Mucosa of descending colon (tissue), 3 donors: ENCODE results near the gene MAP3K9. TPM values are rescaled to one million over a fixed set of nuclear protein-coding genes. Genes with fewer than 3 reads are reported as not detected.

Experiments used
- ATAC-seq: fragments of 200-7000 bp; cut with Tn5 transposase; one replicate; pipeline ENCODE4 v1.9.1; 2020; ENCODE audit warnings: mild to moderate bottlenecking, moderate library complexity
- DNase-seq, 3 donors: peaks; one replicate each; pipeline ENCODE4 v3.0.0-alpha.2; 2020
- H3K36me3 ChIP-seq: fragments of 200-600 bp; one replicate; pipeline ENCODE4 v1.8.0; 2021; ENCODE audit warnings: low read depth, mild to moderate bottlenecking
- H3K4me1 ChIP-seq: fragments of 200-600 bp; one replicate; pipeline ENCODE4 v1.8.0; 2021; ENCODE audit warnings: low read depth, mild to moderate bottlenecking
- H3K4me3 ChIP-seq: fragments of 200-600 bp; one replicate; pipeline ENCODE4 v1.8.0; 2021; ENCODE audit warnings: mild to moderate bottlenecking
- H3K9me3 ChIP-seq: fragments of 200-600 bp; one replicate; pipeline ENCODE4 v1.8.0; 2021; ENCODE audit warnings: mild to moderate bottlenecking
- CTCF ChIP-seq: fragments of 200-600 bp; IDR thresholded peaks from one replicate; pipeline ENCODE4 v1.8.0; 2022; ENCODE audit warnings: antibody characterized with exemption, mild to moderate bottlenecking
- intact Hi-C, 2 donors: fragments of 100-400 bp; cut with DNase I in 1 of 2; cut with micrococcal nuclease in 1 of 2; formaldehyde crosslinking; loops; one replicate each; pipeline versions ENCODE4 v1.11.0 to v1.11.1; 2022; cut with DNase I, micrococcal nuclease
- total RNA-seq, 3 donors: library from RNA; stranded (reverse); fragmentation: NEBNext Ultra II Directional in 2 of 3; extraction: Animal tissue kit (Norgen Biotek cat#: 25700) in 2 of 3; gene quantifications; one replicate each; pipeline versions ENCODE4 v1.2.1 to v1.2.4, GENCODE V29; 2021 to 2023
- donor health status: DM: no; HTN: no; CAD: no; lungs with moderate emphysema.
- donor health status: DM: no; HTN: no; CAD: no.
- donor health status: DM: no; HTN: yes; CAD: no.

The MAP3K9 gene
- total RNA-seq, 3 donors from 2014 or later = 5.7 to 9.3 (median 8.8) TPM

DNA sequence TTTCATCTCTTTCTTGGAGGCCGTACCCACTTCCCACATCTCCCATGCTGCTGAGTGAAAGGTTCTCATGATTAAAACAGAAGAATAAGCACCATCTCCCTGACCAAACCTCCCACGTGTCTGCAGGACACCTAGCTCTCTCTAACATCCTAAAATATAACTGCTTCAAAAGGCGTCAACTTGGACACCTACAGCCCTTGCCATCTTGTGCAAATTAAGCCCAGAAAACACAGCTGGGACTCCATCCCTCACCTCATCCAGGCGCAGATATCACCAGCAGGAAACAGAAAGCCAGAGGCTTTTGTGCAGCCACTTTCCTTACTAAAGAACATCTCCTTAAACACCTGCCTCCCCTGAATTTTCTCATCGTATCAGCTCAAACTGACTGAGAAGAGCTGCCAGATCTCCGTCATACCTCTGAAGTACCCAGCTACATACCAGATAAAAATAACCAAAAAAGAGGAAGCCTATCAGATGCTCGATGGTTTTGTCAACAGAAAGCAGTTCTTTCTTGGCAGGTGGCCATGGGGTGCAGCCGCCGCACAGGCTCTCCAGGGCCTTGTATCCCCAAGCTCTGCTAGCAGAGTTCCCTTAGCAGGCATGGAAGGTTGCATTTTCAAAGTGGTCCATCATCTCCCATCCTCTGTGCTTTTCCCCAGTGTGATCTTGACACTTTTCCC is 28.8 kb downstream of the MAP3K9 start:
- peak; percentile 60 for ATAC-seq
- Histone ChIP-seq H3K4me3 (no peak overlapping the region), H3K4me1 (no peaks in the 10 kb centered on the region), H3K9me3 (no peaks in the 10 kb centered on the region), H3K36me3 (no peaks in the 10 kb centered on the region)
- no peak for TF ChIP-seq CTCF
- DNase-seq = peak; percentile 38 to 59 (median 40)
- intact Hi-C loops = no loop called here

DNA sequence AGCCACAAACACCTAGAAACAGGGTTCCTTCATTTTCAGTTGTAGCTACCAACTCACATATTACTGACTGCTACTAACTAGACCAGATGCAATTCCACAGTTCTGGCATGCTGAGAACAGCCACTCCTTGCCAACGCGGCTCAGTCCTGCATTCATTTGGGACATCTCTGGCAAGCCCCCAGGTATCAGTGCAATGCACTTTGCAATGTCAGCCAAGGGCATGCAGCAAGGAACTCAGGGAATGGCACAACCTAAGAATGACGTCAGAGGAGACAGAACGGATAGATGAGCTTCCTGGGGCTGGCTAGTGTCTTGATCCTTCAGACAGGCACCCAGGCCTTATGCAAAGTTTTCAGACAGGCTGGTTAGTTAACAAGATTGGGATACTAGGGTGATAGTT is 29.6 kb downstream of the MAP3K9 start:
- TF ChIP-seq CTCF = no peak
- DNase-seq (no peak), ATAC-seq (no peak)
- Histone ChIP-seq H3K36me3 (no peaks in the 10 kb centered on the region), H3K4me1 (no peaks in the 10 kb centered on the region), H3K9me3 (no peaks in the 10 kb centered on the region), H3K4me3 (no peak overlapping the region)
- intact Hi-C loops = no loop called here

DNA sequence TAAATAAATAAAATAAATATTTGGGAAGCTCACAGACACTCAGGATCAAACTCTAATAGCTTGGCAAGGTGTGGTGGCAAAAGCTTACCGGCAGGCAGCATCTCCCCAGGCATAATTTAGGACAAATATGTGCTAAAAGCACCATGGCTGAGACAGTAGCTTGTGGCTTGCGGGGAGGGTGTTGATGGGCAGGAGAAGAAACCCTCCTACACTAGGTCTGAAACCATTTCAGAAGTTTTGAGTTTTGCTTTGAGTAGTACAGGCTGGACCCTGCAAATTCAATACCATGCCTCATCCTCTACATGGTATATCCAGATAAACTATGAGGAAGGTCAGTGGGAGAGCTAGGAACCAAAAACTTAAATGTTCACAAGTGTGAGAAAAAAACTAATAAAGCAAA is 33.1 kb downstream of the MAP3K9 start:
- Histone ChIP-seq H3K4me3 (no peak overlapping the region), H3K36me3 (no peaks in the 10 kb centered on the region), H3K9me3 (no peaks in the 10 kb centered on the region), H3K4me1 (no peaks in the 10 kb centered on the region)
- ATAC-seq (no peak), DNase-seq (no peak)
- intact Hi-C loops = no loop called here
- no peak for TF ChIP-seq CTCF

DNA sequence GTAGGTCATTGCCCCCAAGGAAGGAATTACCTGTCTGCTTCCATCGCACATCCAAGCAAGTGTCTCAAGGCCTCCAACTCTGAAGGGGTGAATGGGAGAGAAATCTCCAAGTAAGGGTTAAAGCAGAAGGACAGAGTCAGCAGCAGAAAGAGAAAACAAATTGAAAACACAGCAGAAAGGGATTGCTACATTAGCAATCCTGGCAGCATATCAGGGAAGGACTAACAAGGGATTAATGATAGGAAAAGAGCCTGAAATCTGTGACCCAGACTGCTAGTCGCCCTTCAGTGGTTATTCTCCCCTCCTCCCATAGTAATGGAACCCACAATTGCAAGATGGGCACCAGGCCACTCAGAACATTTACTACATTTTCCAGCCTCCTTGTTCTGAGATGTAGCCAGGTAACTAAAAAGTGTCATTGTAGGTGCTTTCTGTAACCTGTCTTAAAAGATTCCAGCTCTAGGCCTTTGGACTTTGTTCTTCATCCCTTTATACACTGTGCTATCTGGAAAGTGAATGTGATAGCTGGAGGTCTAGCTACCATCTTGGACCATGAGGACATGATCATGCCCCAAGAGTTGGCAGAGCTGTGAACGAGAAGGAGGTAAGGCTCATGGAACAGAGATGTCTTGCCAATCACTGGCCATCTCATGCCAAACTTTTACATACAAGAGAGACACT is 36.0 kb downstream of the MAP3K9 start:
- H3K4me1 ChIP-seq = no peaks in the 10 kb centered on the region
- ATAC-seq (no peak), DNase-seq (no peak)
- H3K4me3 ChIP-seq = no peak overlapping the region
- no peaks in the 10 kb centered on the region for H3K36me3 ChIP-seq
- TF ChIP-seq CTCF = no peak
- H3K9me3 ChIP-seq = no peaks in the 10 kb centered on the region
- intact Hi-C loops = no loop called here

DNA sequence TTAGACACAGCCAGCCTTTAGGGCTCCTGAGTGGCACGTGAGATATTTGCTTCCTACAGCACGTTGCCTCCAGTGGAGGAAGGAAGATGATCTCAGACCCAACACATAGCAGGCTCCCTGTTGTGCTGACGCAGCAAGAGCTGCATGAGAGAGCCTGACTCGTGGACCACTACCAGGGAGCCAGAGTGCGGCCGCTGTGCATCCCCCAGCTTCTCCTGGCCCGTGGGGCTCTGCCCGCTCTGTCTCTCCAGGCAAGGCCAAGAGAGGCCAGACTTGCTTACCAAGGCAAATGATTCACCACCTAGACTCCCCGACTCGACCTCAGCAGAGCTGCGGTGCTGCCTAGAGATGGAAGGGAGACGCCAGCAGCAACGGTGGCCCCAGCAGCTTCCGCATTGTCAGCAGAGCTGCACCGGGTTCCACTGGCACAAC is 37.5 kb downstream of the MAP3K9 start:
- DNase-seq = no peak
- no peaks in the 10 kb centered on the region for H3K9me3 ChIP-seq
- H3K36me3 ChIP-seq = no peaks in the 10 kb centered on the region
- no peak overlapping the region for H3K4me3 ChIP-seq
- no peaks in the 10 kb centered on the region for H3K4me1 ChIP-seq
- intact Hi-C loops = no loop called here
- ATAC-seq = no peak
- no peak for TF ChIP-seq CTCF
